ENCODE results near the gene BCL10. TPM values are rescaled to one million over a fixed set of nuclear protein-coding genes. Genes with fewer than 3 reads are reported as not detected.
A peak's percentile ranks its signal among the peaks of the same experiment; 100 is the strongest.

BCL10 gene
- total RNA-seq, 1 donor from 2014 or later = 43.0 TPM

DNA sequence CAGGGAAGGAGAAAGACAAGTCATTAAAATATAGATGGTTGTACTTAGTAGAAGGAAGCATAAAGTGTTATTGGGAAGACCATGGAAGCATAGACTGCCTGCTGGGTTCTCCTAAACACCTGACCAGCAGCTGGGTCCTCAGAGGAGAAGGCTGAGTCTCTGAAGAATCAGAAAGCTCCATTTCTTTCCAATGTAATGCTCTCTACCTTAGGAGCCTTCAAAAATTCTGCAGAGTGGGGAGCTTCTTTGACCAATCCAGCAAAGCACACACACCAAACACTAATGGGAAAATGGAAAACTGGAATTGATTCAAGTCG lies 21.1 kb upstream of the BCL10 start:
- Histone ChIP-seq H3K4me3 (ENCODE audit: low read depth, low read length) (no peak overlapping the region), H3K27me3 (ENCODE audit: control insufficient read depth, insufficient read depth, low read length) (no peaks in the 10 kb centered on the region), H3K36me3 (ENCODE audit: control insufficient read depth, insufficient read depth, low read length) (no peaks in the 10 kb centered on the region)
- TF ChIP-seq, protein P1, sequence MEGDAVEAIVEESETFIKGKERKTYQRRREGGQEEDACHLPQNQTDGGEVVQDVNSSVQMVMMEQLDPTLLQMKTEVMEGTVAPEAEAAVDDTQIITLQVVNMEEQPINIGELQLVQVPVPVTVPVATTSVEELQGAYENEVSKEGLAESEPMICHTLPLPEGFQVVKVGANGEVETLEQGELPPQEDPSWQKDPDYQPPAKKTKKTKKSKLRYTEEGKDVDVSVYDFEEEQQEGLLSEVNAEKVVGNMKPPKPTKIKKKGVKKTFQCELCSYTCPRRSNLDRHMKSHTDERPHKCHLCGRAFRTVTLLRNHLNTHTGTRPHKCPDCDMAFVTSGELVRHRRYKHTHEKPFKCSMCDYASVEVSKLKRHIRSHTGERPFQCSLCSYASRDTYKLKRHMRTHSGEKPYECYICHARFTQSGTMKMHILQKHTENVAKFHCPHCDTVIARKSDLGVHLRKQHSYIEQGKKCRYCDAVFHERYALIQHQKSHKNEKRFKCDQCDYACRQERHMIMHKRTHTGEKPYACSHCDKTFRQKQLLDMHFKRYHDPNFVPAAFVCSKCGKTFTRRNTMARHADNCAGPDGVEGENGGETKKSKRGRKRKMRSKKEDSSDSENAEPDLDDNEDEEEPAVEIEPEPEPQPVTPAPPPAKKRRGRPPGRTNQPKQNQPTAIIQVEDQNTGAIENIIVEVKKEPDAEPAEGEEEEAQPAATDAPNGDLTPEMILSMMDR (IDR thresholded peaks at IDR 0.05; ENCODE audit: insufficient read depth, low read length, poor library complexity, severe bottlenecking) = no peak
- no peak for DNase-seq (ENCODE audit: low read depth)

DNA sequence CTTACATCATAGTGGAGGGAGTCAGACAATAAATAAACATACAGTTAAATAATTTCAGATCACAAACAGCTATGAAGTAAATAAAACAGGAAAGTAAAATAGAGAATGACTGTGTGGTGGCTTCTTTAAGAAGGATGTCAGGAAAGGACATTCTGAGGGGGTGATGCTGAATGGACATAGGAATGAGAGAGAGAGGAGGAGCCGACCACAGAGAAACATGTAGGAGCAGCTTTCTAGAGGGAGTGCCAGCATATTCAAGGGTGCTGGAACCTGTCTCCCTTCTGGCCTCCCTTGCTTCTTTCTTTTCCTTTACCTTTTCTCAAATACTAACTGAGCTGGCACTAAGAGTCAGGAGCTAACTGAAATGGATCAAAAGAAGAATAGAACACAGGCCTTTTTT lies 20.5 kb upstream of the BCL10 start:
- Histone ChIP-seq H3K4me3 (ENCODE audit: low read depth, low read length) (no peak overlapping the region), H3K36me3 (ENCODE audit: control insufficient read depth, insufficient read depth, low read length) (no peaks in the 10 kb centered on the region), H3K27me3 (ENCODE audit: control insufficient read depth, insufficient read depth, low read length) (no peaks in the 10 kb centered on the region)
- no peak for DNase-seq (ENCODE audit: low read depth)
- TF ChIP-seq, protein P1 (IDR thresholded peaks at IDR 0.05; ENCODE audit: insufficient read depth, low read length, poor library complexity, severe bottlenecking) = no peak

DNA sequence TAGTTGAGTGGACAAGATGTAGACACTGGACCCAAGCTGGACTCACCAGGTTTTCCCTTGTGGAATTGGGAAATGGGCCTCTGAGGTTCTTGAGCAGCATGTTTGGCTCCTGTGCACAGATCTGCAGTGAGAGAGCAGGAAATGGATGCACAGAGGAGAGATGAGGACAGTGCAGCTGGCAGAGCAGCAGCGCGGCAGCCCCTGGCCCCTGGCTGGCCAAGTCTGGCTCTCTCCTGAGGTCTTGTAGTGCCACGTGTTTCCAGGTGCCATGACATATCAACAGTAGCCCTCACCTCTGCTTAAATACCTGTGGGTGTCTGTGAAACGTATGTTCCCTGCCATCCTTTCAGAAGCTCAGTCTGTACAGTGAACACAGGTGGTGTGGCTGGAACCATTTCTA lies 19.2 kb upstream of the BCL10 start:
- TF ChIP-seq, protein P1 (IDR thresholded peaks at IDR 0.05; ENCODE audit: insufficient read depth, low read length, poor library complexity, severe bottlenecking) = no peak
- DNase-seq (ENCODE audit: low read depth) = no peak
- no peaks in the 10 kb centered on the region for H3K36me3 ChIP-seq (ENCODE audit: control insufficient read depth, insufficient read depth, low read length)

DNA sequence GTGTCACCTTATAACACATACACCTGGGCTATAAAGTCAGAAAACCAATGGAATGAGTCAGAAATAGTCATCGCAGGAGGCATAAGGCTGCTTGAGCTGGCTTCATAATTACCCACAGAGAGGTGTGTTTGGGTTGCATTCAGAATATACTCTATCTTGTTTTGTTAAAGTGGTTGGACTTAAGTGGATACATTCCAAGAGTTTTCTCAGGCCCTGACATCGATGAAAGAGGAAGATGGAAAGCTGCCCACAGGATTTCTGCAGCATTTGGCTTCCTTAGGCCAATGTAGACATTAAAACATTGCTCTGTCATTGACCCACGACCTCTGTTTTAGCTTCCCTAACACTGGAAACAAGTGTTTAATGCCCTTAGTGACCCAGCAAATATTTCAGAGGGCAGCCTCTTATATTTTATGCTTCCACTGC lies 18.6 kb upstream of the BCL10 start:
- TF ChIP-seq, protein P1 (IDR thresholded peaks at IDR 0.05; ENCODE audit: insufficient read depth, low read length, poor library complexity, severe bottlenecking) = no peak
- Histone ChIP-seq H3K36me3 (ENCODE audit: control insufficient read depth, insufficient read depth, low read length) (no peaks in the 10 kb centered on the region), H3K4me3 (ENCODE audit: low read depth, low read length) (no peak overlapping the region), H3K27me3 (ENCODE audit: control insufficient read depth, insufficient read depth, low read length) (no peaks in the 10 kb centered on the region)
- DNase-seq (ENCODE audit: low read depth) = peak; percentile 86

More for the DNA sequence above, 19.2 kb upstream of the BCL10 start:
- Histone ChIP-seq H3K27me3 (ENCODE audit: control insufficient read depth, insufficient read depth, low read length) (no peaks in the 10 kb centered on the region), H3K4me3 (ENCODE audit: low read depth, low read length) (no peak overlapping the region)

DNA sequence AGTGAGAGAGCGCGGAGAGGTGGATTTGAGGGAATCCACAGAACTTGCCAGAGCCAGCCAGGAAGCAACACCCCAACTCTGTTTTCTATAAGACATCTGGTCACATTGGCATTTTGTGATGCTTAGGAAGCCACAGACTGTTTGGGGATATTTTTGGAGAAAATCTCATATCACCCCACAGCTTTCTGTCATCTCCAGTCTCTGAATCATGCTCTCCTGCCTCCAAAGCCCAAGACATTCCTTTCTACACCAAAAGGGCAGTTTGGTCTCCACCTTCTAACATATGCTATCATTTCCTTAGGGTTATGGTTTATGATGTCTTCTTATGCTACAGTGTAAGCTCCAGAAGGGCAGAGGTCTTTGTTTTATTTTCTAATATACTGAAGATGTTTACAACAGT lies 14.4 kb upstream of the BCL10 start:
- Histone ChIP-seq H3K4me3 (ENCODE audit: low read depth, low read length) (no peak overlapping the region), H3K27me3 (ENCODE audit: control insufficient read depth, insufficient read depth, low read length) (no peaks in the 10 kb centered on the region), H3K36me3 (ENCODE audit: control insufficient read depth, insufficient read depth, low read length) (no peaks in the 10 kb centered on the region)
- TF ChIP-seq, protein P1 (IDR thresholded peaks at IDR 0.05; ENCODE audit: insufficient read depth, low read length, poor library complexity, severe bottlenecking) = no peak
- DNase-seq (ENCODE audit: low read depth) = no peak

DNA sequence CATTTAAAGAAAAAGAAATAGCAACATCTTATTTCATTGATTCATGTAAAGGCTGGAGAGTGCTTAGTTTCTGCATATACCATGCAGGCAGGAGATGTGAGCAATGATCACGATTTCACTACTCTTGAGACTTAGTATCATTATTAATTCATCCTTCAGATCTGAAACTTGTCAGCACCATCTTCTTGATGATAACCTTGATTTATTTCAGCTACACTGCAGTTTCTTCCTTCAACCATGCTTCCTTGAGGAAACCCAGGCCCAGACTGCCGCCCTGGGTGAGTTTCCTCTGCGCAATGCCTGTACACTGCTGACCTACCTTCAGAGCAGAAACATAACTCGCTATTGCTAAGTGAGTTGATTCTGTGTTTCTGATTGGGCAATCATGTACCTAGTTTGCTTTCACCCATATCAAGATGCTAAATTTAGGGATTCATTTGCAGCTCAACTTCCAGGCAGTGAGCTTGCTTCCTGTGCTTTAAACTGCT lies 13.5 kb upstream of the BCL10 start:
- TF ChIP-seq, protein P1 (IDR thresholded peaks at IDR 0.05; ENCODE audit: insufficient read depth, low read length, poor library complexity, severe bottlenecking) = no peak
- H3K27me3 ChIP-seq (ENCODE audit: control insufficient read depth, insufficient read depth, low read length) = no peaks in the 10 kb centered on the region
- H3K36me3 ChIP-seq (ENCODE audit: control insufficient read depth, insufficient read depth, low read length) = no peaks in the 10 kb centered on the region
- no peak overlapping the region for H3K4me3 ChIP-seq (ENCODE audit: low read depth, low read length)
- no peak for DNase-seq (ENCODE audit: low read depth)

All from kidney epithelial cell (primary cell).